Body of pancreas (tissue), 4 donors: ENCODE measurements around the gene CARHSP1. TPM values are rescaled to one million over a fixed set of nuclear protein-coding genes. Genes with fewer than 3 reads are reported as not detected.

Source experiments
- ATAC-seq: fragments of 150-250 bp; one replicate; pipeline ENCODE4 v1.9.1; 2016
- DNase-seq, 4 donors: peaks; one replicate each; pipeline ENCODE4 v3.0.0-alpha.2; 2019
- H3K27ac ChIP-seq, 4 donors: fragments of 200-600 bp; sonication (generic); 1 replicate in 3 of 4; 2 replicates in 1 of 4; pipeline versions ENCODE4 v1.5.1 to v1.6.1; 2016 to 2019; ENCODE audit warnings: mild to moderate bottlenecking in 1 of 4, mixed read lengths in 1 of 4, moderate library complexity in 1 of 4
- H3K27me3 ChIP-seq, 2 donors: fragments of 200-600 bp; sonication (generic); one replicate each; pipeline ENCODE4 v1.6.0; 2016; ENCODE audit warnings: mild to moderate bottlenecking in 1 of 2
- H3K36me3 ChIP-seq, 2 donors: fragments of 200-600 bp; sonication (generic); replicated peaks in 1 of 2; 2 replicates each; pipeline ENCODE4 v1.5.1; 2016; ENCODE audit warnings: low read depth in 2 of 2; ENCODE audit not compliant: insufficient read depth in 1 of 2
- H3K4me1 ChIP-seq: fragments of 200-600 bp; sonication (generic); one replicate; pipeline ENCODE4 v1.6.0; 2016
- H3K4me3 ChIP-seq, 2 donors: fragments of 200-600 bp; sonication (generic); 1 replicate in 1 of 2; 2 replicates in 1 of 2; pipeline ENCODE4 v1.5.1; 2016 to 2019
- H3K9me3 ChIP-seq, 3 donors: fragments of 200-600 bp; sonication (generic); 1 replicate in 2 of 3; 2 replicates in 1 of 3; pipeline ENCODE4 v1.5.1; 2016
- CTCF ChIP-seq, 7 experiments: fragments of 450-650 bp in 4 of 7; fragments of 200-600 bp in 3 of 7; sonication (generic) in 3 of 7; IDR thresholded peaks; one replicate each; pipeline ENCODE4 v1.5.1; 2016 to 2019; ENCODE audit warnings: antibody characterized with exemption in 7 of 7
- POLR2A ChIP-seq, 3 donors: fragments of 450-650 bp; IDR thresholded peaks; one replicate each; pipeline ENCODE4 v1.6.1; 2016; ENCODE audit warnings: antibody characterized with exemption in 3 of 3, mild to moderate bottlenecking in 2 of 3
- WGBS, 2 donors: methylation state at CpG; one replicate each; pipeline ENCODE4 v1.1.5; 2017; 5-methylcytosine and 5-hydroxymethylcytosine counted together
- intact Hi-C: fragments of 100-400 bp; cut with DNase I; formaldehyde crosslinking; loops from one replicate; pipeline ENCODE4 v1.15.1; 2023
- total RNA-seq, 2 donors: library from RNA; depleted of rRNA; stranded (reverse); fragments of >200 nt; gene quantifications; one replicate each; pipeline ENCODE4 v1.1.0, GENCODE V29; 2016

CARHSP1 gene
- total RNA-seq, 2 donors from 2014 or later: 16.5 to 59.9 TPM

DNA sequence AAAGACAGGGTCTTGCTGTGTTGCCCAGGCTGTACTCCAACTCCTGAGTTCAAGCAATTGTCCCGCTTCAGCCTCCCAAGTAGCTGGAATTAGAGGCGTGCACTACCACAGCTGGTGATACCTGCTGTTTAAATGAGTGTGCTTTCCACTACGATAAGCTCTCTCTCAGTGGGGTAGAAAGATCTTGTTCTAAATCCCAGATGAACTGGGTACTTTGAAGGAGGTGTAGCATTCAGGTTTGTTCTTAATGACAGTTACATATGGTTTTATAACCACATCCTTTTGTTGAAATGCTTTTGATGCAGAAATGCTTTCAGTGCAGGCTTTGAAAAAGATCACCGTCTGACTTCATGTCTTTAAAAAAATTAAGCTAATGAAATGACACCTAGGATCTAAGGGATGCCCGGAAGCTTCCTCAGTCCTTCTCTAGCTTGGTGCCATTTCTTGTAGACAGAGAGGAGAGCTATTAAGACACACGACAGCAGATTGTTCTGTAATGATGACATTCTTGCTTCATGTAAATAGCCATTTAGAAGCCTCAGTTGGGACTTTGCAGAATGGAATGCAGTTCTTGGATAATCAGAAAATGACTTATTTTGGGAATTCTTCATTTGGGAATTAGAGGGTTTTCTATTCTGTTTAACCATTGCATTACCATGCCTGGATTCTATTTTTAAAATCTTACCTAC lies 51.7 kb downstream of the CARHSP1 start:
- TF ChIP-seq CTCF (IDR thresholded peaks at IDR 0.05) (no peak), POLR2A (IDR thresholded peaks at IDR 0.05) (no peak)
- no peak for DNase-seq
- Histone ChIP-seq H3K4me1 (peaks cover 7% of the 10 kb centered on the region), H3K27ac (no peak overlapping the region), H3K4me3 (no peak overlapping the region), H3K27me3 (no peaks in the 10 kb centered on the region), H3K36me3 (peaks cover 11 to 38% of the 10 kb centered on the region in 2 donors), H3K9me3 (no peaks in the 10 kb centered on the region)
- 75 to 90% methylated on average over 6 of the region's 6 CpGs for WGBS, 2 donors
- intact Hi-C loops: loop anchor here (5.0 kb wide), 1 partner anchor 50 kb away; no protein-coding TSS in a partner anchor
- no peak for ATAC-seq

GRCh38 chr16:8814095-8814806 lies 54.6 kb downstream of the CARHSP1 start:
- DNase-seq: no peak
- 86 to 91% methylated on average over 14 of the region's 14 CpGs for WGBS, 2 donors
- ATAC-seq: no peak
- H3K4me3 ChIP-seq: no peak overlapping the region
- no peaks in the 10 kb centered on the region for H3K4me1 ChIP-seq
- H3K9me3 ChIP-seq: no peaks in the 10 kb centered on the region
- peaks cover 16 to 52% of the 10 kb centered on the region in 2 donors for H3K36me3 ChIP-seq
- H3K27ac ChIP-seq: no peak overlapping the region
- intact Hi-C loops: no loop called here
- TF ChIP-seq POLR2A (IDR thresholded peaks at IDR 0.05) (no peak), CTCF (IDR thresholded peaks at IDR 0.05) (no peak)
- H3K27me3 ChIP-seq: no peaks in the 10 kb centered on the region

- intact Hi-C loops: no loop called here
- H3K36me3 ChIP-seq: peaks cover 16 to 53% of the 10 kb centered on the region in 2 donors
- no peaks in the 10 kb centered on the region for H3K9me3 ChIP-seq
- WGBS, 2 donors: 66 to 84% methylated on average over 12 of the region's 12 CpGs
- no peak for ATAC-seq
- peaks cover 11% of the 10 kb centered on the region for H3K4me1 ChIP-seq
- no peak for DNase-seq
- no peak overlapping the region for H3K27ac ChIP-seq
- no peaks in the 10 kb centered on the region for H3K27me3 ChIP-seq
- no peak overlapping the region for H3K4me3 ChIP-seq
- TF ChIP-seq CTCF (IDR thresholded peaks at IDR 0.05) (no peak), POLR2A (IDR thresholded peaks at IDR 0.05) (no peak)
Measured at GRCh38 chr16:8812162-8812843, 56.5 kb downstream of the CARHSP1 start.

GRCh38 chr16:8808613-8809353 lies 60.0 kb downstream of the CARHSP1 start:
- no peaks in the 10 kb centered on the region for H3K9me3 ChIP-seq
- H3K27ac ChIP-seq: peak overlapping the region in 1 of 4 donors; percentile 35
- TF ChIP-seq CTCF (IDR thresholded peaks at IDR 0.05) (no peak), POLR2A (IDR thresholded peaks at IDR 0.05) (no peak)
- WGBS, 2 donors: 35 to 63% methylated on average over 11 of the region's 11 CpGs
- ATAC-seq (no peak), DNase-seq (peak in 3 of 4 donors; percentile 16 to 35 (median 34))
- peaks cover 20% of the 10 kb centered on the region for H3K4me1 ChIP-seq
- intact Hi-C loops: loop anchor here (10.0 kb wide), 1 partner anchor 46 kb away; no protein-coding TSS in a partner anchor
- H3K36me3 ChIP-seq: peaks cover 9 to 57% of the 10 kb centered on the region in 2 donors
- no peaks in the 10 kb centered on the region for H3K27me3 ChIP-seq
- H3K4me3 ChIP-seq: no peak overlapping the region
